Caco-2 (cell line): ENCODE measurements around the gene ITGAD. TPM values are rescaled to one million over a fixed set of nuclear protein-coding genes. Genes with fewer than 3 reads are reported as not detected.
A peak's percentile ranks its signal among the peaks of the same experiment; 100 is the strongest.

Experiments
- BruUV-seq: library from RNA; stranded (reverse); fragments of 400-500 nt; replicated peaks from 2 replicates; lab custom pipeline; 2021; lab: Mats Ljungman, UMichigan
- CTCF ChIA-PET: fragments of 300-600 bp; sonication (Branson Sonifier 250); formaldehyde crosslinking; loops from one replicate; lab custom pipeline; 2022; ENCODE audit warnings: antibody characterized with exemption; lab: Charles Lee
- POLR2A ChIA-PET: fragments of 300-600 bp; sonication (Branson Sonifier 250); formaldehyde crosslinking; loops from one replicate; lab custom pipeline; 2022; ENCODE audit warnings: antibody characterized with exemption; lab: Charles Lee
- DNase-seq, 2 experiments: peaks; one replicate each; pipeline versions ENCODE4 v3.0.0 to v3.0.0-alpha.2; 2020 to 2022
- H3K27me3 ChIP-seq: replicated peaks from 2 replicates; pipeline ENCODE4 v1.6.0; 2011; ENCODE audit warnings: low read length; ENCODE audit not compliant: control insufficient read depth, insufficient read depth
- H3K36me3 ChIP-seq: 2 replicates; pipeline ENCODE4 v1.5.1; 2011; ENCODE audit warnings: low read length; ENCODE audit not compliant: control insufficient read depth, insufficient read depth
- H3K4me1 ChIP-seq: fragments of 250-450 bp; sonication (Bioruptor Pico); 2 replicates; pipeline ENCODE4 v1.5.1; 2020; ENCODE audit warnings: mild to moderate bottlenecking
- H3K4me3 ChIP-seq: 2 replicates; pipeline ENCODE4 v1.5.1; 2011; ENCODE audit warnings: low read depth, mild to moderate bottlenecking, control low read depth, low read length
- H3K9me3 ChIP-seq: fragments of 250-450 bp; sonication (Bioruptor Pico); 2 replicates; pipeline ENCODE4 v1.5.1; 2020; ENCODE audit warnings: mild to moderate bottlenecking, moderate library complexity
- H3K27ac Mint-ChIP-seq: one replicate; pipeline ENCODE4 v1.8.0; 2022; ENCODE audit warnings: mixed read lengths; ENCODE audit not compliant: unreplicated experiment
- H3K27me3 Mint-ChIP-seq: one replicate; pipeline ENCODE4 v1.8.0; 2022; ENCODE audit warnings: mixed read lengths; ENCODE audit not compliant: insufficient read depth, unreplicated experiment
- H3K36me3 Mint-ChIP-seq: one replicate; pipeline ENCODE4 v1.8.0; 2022; ENCODE audit warnings: mild to moderate bottlenecking, mixed read lengths; ENCODE audit not compliant: insufficient read depth, unreplicated experiment
- H3K4me1 Mint-ChIP-seq: one replicate; pipeline ENCODE4 v1.8.0; 2022; ENCODE audit warnings: low read depth, mixed read lengths; ENCODE audit not compliant: unreplicated experiment
- H3K4me3 Mint-ChIP-seq: one replicate; pipeline ENCODE4 v1.8.0; 2022; ENCODE audit warnings: mild to moderate bottlenecking, moderate library complexity, mixed read lengths; ENCODE audit not compliant: unreplicated experiment
- H3K9me3 Mint-ChIP-seq: one replicate; pipeline ENCODE4 v1.8.0; 2022; ENCODE audit warnings: mixed read lengths; ENCODE audit not compliant: unreplicated experiment
- CTCF ChIP-seq, 2 experiments: fragments of 200-600 bp in 1 of 2; IDR thresholded peaks; 1 replicate in 1 of 2; 2 replicates in 1 of 2; pipeline versions ENCODE4 v1.5.1 to v1.8.0; 2011 to 2022; ENCODE audit warnings: antibody characterized with exemption in 1 of 2, control low read depth in 1 of 2, inconsistent platforms in 1 of 2, low read depth in 1 of 2, low read length in 1 of 2, mild to moderate bottlenecking in 1 of 2, moderate library complexity in 1 of 2; ENCODE audit not compliant: insufficient read depth in 1 of 2, severe bottlenecking in 1 of 2, unreplicated experiment in 1 of 2
- intact Hi-C: fragments of 100-400 bp; cut with micrococcal nuclease; formaldehyde crosslinking; loops from one replicate; pipeline ENCODE4 v1.10.0; 2022; ENCODE audit not compliant: unreplicated experiment
- total RNA-seq: library from RNA; stranded (reverse); gene quantifications from 2 replicates; pipeline ENCODE4 v1.2.3, GENCODE V29; 2022

ITGAD gene
- total RNA-seq, 1 experiment from 2014 or later: not detected

GRCh38 chr16:31385680-31386079 lies 7.5 kb upstream of the ITGAD start:
- peak; percentile 12 to 44 for DNase-seq
- no peaks in the 10 kb centered on the region for H3K9me3 ChIP-seq
- Mint-ChIP-seq H3K27me3 (peaks cover 4% of the 10 kb centered on the region), H3K4me3 (no peak overlapping the region), H3K4me1 (no peaks in the 10 kb centered on the region), H3K9me3 (no peaks in the 10 kb centered on the region), H3K36me3 (no peaks in the 10 kb centered on the region), H3K27ac (peak overlapping the region; percentile 15)
- no peak overlapping the region for H3K4me3 ChIP-seq
- POLR2A ChIA-PET: no interaction called here
- no peak for TF ChIP-seq CTCF (IDR thresholded peaks at IDR 0.05; ENCODE audit: insufficient read depth in 1 of 2, low read depth in 1 of 2, low read length in 1 of 2, severe bottlenecking in 1 of 2, unreplicated experiment in 1 of 2)
- intact Hi-C loops: loop anchor here (1.0 kb wide), 1 partner anchor 57 kb away; the partner anchor contains the start of gene ZNF843
- H3K36me3 ChIP-seq: no peaks in the 10 kb centered on the region
- BruUV-seq: no TSS peak
- CTCF ChIA-PET: interaction anchor here (0.5 to 0.7 kb wide), 2 partner anchors 26 to 57 kb away, joined by 3 read pairs; partner anchors contain the start of gene ZNF843
- H3K4me1 ChIP-seq: peaks cover 10% of the 10 kb centered on the region; the same call in 1 of the 2 replicates
- H3K27me3 ChIP-seq: no peaks in the 10 kb centered on the region

DNA sequence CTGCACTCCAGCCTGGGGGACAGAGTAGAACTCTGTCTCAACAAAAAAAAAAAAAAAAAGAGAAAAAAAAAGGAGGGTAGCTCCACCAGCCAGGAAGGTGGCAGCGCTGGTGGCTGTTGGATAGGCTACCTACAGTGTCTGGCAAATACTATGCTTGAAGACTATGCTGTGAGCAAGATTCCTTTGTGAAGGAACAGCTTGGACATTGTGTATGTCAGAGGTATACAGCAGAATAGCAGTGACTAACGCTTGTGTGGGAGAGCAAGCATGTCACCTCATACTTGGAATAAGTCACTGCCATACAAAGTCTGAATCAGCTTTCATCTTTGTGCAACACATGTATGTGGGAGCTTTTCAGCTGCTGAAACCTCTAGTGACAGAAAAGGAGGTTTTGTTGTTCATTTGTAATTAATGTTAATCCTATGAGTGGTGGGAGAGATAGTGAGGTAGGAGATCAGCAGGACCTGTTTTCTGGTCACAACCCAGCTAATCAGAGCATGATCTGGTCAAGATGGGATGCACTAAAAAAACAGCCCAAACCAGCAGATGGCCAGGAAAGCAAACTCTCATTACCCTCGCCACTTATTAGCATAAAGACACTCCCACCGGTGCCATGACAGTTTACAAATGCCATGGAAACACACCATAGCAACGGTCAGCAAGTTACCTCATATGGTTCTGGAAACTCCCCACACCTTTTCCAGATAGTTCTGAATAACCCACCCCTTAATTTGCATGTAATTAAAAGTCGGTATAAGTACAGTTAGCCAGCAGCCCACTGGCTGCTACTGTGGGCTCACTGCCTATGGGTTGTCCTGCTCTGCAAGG lies 6.8 kb upstream of the ITGAD start:
- CTCF ChIA-PET: interaction anchor here (0.5 to 0.7 kb wide), 2 partner anchors 27 to 56 kb away, joined by 3 read pairs; partner anchors contain the start of gene ZNF843
- Histone ChIP-seq H3K36me3 (no peaks in the 10 kb centered on the region), H3K9me3 (no peaks in the 10 kb centered on the region), H3K4me1 (peaks cover 10% of the 10 kb centered on the region; the same call in 1 of the 2 replicates), H3K4me3 (no peak overlapping the region), H3K27me3 (no peaks in the 10 kb centered on the region)
- no TSS peak for BruUV-seq
- Mint-ChIP-seq H3K9me3 (no peaks in the 10 kb centered on the region), H3K4me3 (no peak overlapping the region), H3K27ac (peak overlapping the region; percentile 15), H3K27me3 (peaks cover 6% of the 10 kb centered on the region), H3K4me1 (no peaks in the 10 kb centered on the region), H3K36me3 (no peaks in the 10 kb centered on the region)
- POLR2A ChIA-PET: no interaction called here
- peak in 1 of 2 experiments; percentile 17 for DNase-seq
- no peak for TF ChIP-seq CTCF (IDR thresholded peaks at IDR 0.05; ENCODE audit: insufficient read depth in 1 of 2, low read depth in 1 of 2, low read length in 1 of 2, severe bottlenecking in 1 of 2, unreplicated experiment in 1 of 2)
- intact Hi-C loops: loop anchor here (1.0 kb wide), 1 partner anchor 56 kb away; the partner anchor contains the start of gene ZNF843

DNA sequence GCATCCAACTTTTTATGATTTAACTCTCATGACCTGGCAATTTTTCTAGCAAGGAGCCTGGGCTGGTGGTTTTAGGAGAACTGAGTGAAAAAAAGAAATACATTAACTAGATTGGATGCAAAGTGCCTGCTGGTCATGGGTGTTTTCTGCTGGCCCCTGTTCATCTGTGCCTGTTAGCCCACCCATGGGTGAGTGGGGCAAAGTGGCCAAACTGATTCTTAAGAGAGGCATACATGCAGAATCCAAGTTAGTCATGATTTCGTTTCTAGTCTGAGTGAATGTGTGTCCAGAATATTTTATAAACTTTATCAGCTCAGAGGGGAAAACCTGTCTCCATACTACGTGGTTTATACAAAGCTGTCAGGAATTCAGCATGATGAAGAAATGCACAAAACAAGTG lies 4.6 kb upstream of the ITGAD start:
- peaks cover 6% of the 10 kb centered on the region for H3K27me3 Mint-ChIP-seq
- intact Hi-C loops: no loop called here

More for the DNA sequence above, 4.6 kb upstream of the ITGAD start:
- CTCF ChIA-PET: no interaction called here
- no peak overlapping the region for H3K4me3 ChIP-seq
- BruUV-seq: no TSS peak
- H3K9me3 ChIP-seq: no peaks in the 10 kb centered on the region
- Mint-ChIP-seq H3K4me1 (no peaks in the 10 kb centered on the region), H3K36me3 (no peaks in the 10 kb centered on the region), H3K9me3 (no peaks in the 10 kb centered on the region), H3K27ac (no peak overlapping the region), H3K4me3 (no peak overlapping the region)
- POLR2A ChIA-PET: no interaction called here
- DNase-seq: no peak
- no peaks in the 10 kb centered on the region for H3K36me3 ChIP-seq
- H3K27me3 ChIP-seq: no peaks in the 10 kb centered on the region
- H3K4me1 ChIP-seq: peaks cover 10% of the 10 kb centered on the region; the same call in 1 of the 2 replicates
- no peak for TF ChIP-seq CTCF (IDR thresholded peaks at IDR 0.05; ENCODE audit: insufficient read depth in 1 of 2, low read depth in 1 of 2, low read length in 1 of 2, severe bottlenecking in 1 of 2, unreplicated experiment in 1 of 2)
